Stomach (tissue), 9 donors: ENCODE measurements around the gene SNU13. TPM values are rescaled to one million over a fixed set of nuclear protein-coding genes. Genes with fewer than 3 reads are reported as not detected.
"Not testable (repeated sequence)": the region's sequence is repeated elsewhere in the genome, so short reads cannot be mapped to it uniquely, and the experiment has no call there.

Source experiments
- DNase-seq, 2 donors: peaks; one replicate each; pipeline versions ENCODE4 v3.0.0 to v3.0.0-alpha.2; 2013 to 2019
- H3K27ac ChIP-seq, 5 donors: fragments of 200-600 bp in 4 of 5; sonication (generic) in 4 of 5; one replicate each; pipeline ENCODE4 v1.5.1; 2013 to 2019; ENCODE audit warnings: mild to moderate bottlenecking in 1 of 5, moderate library complexity in 1 of 5
- H3K27me3 ChIP-seq, 3 donors: fragments of 200-600 bp; sonication (generic); one replicate each; pipeline ENCODE4 v1.5.1; 2017 to 2019; ENCODE audit warnings: mixed run types in 1 of 3
- H3K36me3 ChIP-seq, 4 donors: fragments of 200-600 bp; sonication (generic); 1 replicate in 3 of 4; 2 replicates in 1 of 4; pipeline ENCODE4 v1.5.1; 2016 to 2019
- H3K4me1 ChIP-seq, 4 donors: fragments of 200-600 bp; sonication (generic); one replicate each; pipeline ENCODE4 v1.5.1; 2016 to 2019
- H3K4me3 ChIP-seq, 4 donors: fragments of 200-600 bp; sonication (generic) in 3 of 4; one replicate each; pipeline ENCODE4 v1.5.1; 2016 to 2019; ENCODE audit warnings: mild to moderate bottlenecking in 1 of 4
- H3K9me3 ChIP-seq, 4 donors: fragments of 200-600 bp; sonication (generic); one replicate each; pipeline ENCODE4 v1.5.1; 2016 to 2019
- CTCF ChIP-seq, 7 experiments: fragments of 450-650 bp in 4 of 7; fragments of 200-600 bp in 3 of 7; sonication (generic) in 3 of 7; IDR thresholded peaks; one replicate each; pipeline ENCODE4 v1.5.1; 2016 to 2019; ENCODE audit warnings: antibody characterized with exemption in 7 of 7, control low read depth in 2 of 7, mild to moderate bottlenecking in 1 of 7
- EP300 ChIP-seq: sonication (generic); formaldehyde crosslinking; IDR thresholded peaks from one replicate; pipeline ENCODE4 v1.6.1; 2017; ENCODE audit warnings: antibody characterized with exemption
- POLR2A ChIP-seq, 4 donors: fragments of 450-650 bp; IDR thresholded peaks; one replicate each; pipeline ENCODE4 v1.6.1; 2016; ENCODE audit warnings: antibody characterized with exemption in 4 of 4, control low read depth in 2 of 4, mild to moderate bottlenecking in 1 of 4, moderate library complexity in 1 of 4
- POLR2AphosphoS5 ChIP-seq, 3 donors: sonication (generic); formaldehyde crosslinking; IDR thresholded peaks; one replicate each; pipeline ENCODE4 v1.6.1; 2016; ENCODE audit warnings: antibody characterized with exemption in 3 of 3
- WGBS, 5 donors: extraction: QIAGEN DNeasy Blood & Tissue Kit in 3 of 5; methylation state at CpG; one replicate each; pipeline versions ENCODE4 v1.1.5 to v1.1.7; 2013 to 2018; 5-methylcytosine and 5-hydroxymethylcytosine counted together
- intact Hi-C: fragments of 100-400 bp; cut with DNase I; formaldehyde crosslinking; loops from one replicate; pipeline ENCODE4 v1.15.1; 2023; ENCODE audit warnings: low total_unique reads
- polyA plus RNA-seq, 3 donors: library from polyadenylated mRNA; stranded (reverse); fragments of 200-250 nt; gene quantifications; one replicate each; pipeline ENCODE4 v1.2.3, GENCODE V29; 2013
- total RNA-seq, 5 donors: library from RNA; depleted of rRNA; stranded (reverse); fragments of >200 nt; gene quantifications; one replicate each; pipeline versions ENCODE4 v1.1.0 to v1.2.3, GENCODE V29; 2014 to 2016
- donor health status: healthy with polysubstance abuse.
- donor health status: Bipolar disorder and iron deficiency.
- donor health status: healthy.

Gene SNU13
- total and polyA plus RNA-seq, 8 donors = 12.2 to 154 (median 98.1) TPM

GRCh38 chr22:41672780-41673509, 15.7 kb downstream of the SNU13 start:
- Histone ChIP-seq H3K4me1 (peaks cover 0 to 13% (median 0%) of the 10 kb centered on the region in 4 donors), H3K27ac (peak overlapping the region in 2 of 5 donors; percentile 14 to 28), H3K4me3 (no peak overlapping the region), H3K9me3 (no peaks in the 10 kb centered on the region), H3K36me3 (peaks cover 19 to 55% (median 49%) of the 10 kb centered on the region in 4 donors), H3K27me3 (no peaks in the 10 kb centered on the region)
- peak in 1 of 2 donors; percentile 29 for DNase-seq
- 48 to 68% (median 61%) methylated on average over 6 of the region's 6 CpGs for WGBS, 5 donors
- intact Hi-C loops = no loop called here
- TF ChIP-seq CTCF (IDR thresholded peaks at IDR 0.05) = peak in 1 of 7 experiments; percentile 7
- no peak for TF ChIP-seq POLR2AphosphoS5 (IDR thresholded peaks at IDR 0.05)
- no peak for TF ChIP-seq EP300
- TF ChIP-seq POLR2A (IDR thresholded peaks at IDR 0.05) = no peak

DNA sequence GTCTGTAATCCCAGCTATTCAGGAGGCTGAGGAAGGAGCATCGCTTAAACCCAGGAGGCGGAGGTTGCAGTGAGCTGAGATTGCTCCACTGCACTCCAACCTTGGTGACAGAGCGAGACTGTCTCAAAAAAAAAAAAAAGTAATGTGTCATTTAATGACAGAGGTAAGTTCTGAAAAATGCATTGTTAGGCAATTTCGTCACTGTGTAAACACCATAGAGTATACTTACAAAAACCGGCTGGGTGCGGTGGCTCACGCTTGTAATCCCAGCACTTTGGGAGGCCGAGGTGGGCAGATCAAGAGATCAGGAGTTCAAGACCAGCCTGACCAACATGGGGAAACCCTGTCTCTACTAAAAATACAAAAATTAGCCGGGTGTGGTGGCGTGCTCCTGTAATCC, 16.6 kb downstream of the SNU13 start:
- Histone ChIP-seq H3K27ac (peak overlapping the region in 1 of 5 donors; percentile 20), H3K4me1 (peaks cover 0 to 22% (median 5%) of the 10 kb centered on the region in 4 donors), H3K36me3 (peaks cover 15 to 46% (median 40%) of the 10 kb centered on the region in 4 donors)
- H3K9me3 ChIP-seq, intact Hi-C loops, H3K4me3 ChIP-seq, H3K27me3 ChIP-seq: not testable (repeated sequence)
- 62 to 79% (median 71%) methylated on average over 10 of the region's 10 CpGs for WGBS, 5 donors
- peak in 1 of 2 donors; percentile 61 for DNase-seq

- Histone ChIP-seq H3K27ac (peak overlapping the region in 2 of 5 donors; percentile 2 to 11), H3K36me3 (peaks cover 10 to 31% (median 29%) of the 10 kb centered on the region in 4 donors), H3K4me1 (peaks cover 3 to 31% (median 11%) of the 10 kb centered on the region in 4 donors), H3K4me3 (no peak overlapping the region), H3K27me3 (no peaks in the 10 kb centered on the region), H3K9me3 (no peaks in the 10 kb centered on the region)
- TF ChIP-seq CTCF (IDR thresholded peaks at IDR 0.05) (no peak), EP300 (no peak), POLR2AphosphoS5 (IDR thresholded peaks at IDR 0.05) (no peak), POLR2A (IDR thresholded peaks at IDR 0.05) (no peak)
- intact Hi-C loops = no loop called here
- no peak for DNase-seq
- 83 to 88% (median 85%) methylated on average over 21 of the region's 21 CpGs for WGBS, 5 donors
Measured at GRCh38 chr22:41668971-41669911, 19.4 kb downstream of the SNU13 start.

DNA sequence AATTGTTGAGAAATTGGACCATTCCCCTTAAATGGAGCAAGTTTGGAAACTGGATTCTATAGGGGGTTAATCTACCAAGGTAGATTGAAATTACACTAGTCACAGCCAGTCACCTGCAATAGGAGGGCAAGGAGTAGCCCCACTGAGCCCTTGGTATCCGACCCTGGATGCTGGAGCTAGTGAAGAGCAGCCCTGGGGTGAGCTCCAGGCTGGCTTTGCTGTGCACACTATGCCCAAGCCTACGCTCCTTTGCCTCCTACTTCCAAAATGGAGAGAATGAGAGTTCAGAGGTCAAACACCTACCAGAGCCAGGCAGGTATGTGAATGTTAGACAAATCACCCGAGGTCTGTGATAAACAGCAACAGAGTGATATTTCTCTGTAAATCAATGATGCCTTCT, 23.7 kb downstream of the SNU13 start:
- no peak for DNase-seq
- TF ChIP-seq CTCF (IDR thresholded peaks at IDR 0.05) = no peak
- TF ChIP-seq EP300 = no peak
- TF ChIP-seq POLR2A (IDR thresholded peaks at IDR 0.05) = no peak
- no peak for TF ChIP-seq POLR2AphosphoS5 (IDR thresholded peaks at IDR 0.05)
- Histone ChIP-seq H3K4me3 (no peak overlapping the region), H3K9me3 (no peaks in the 10 kb centered on the region), H3K27ac (no peak overlapping the region), H3K36me3 (peaks cover 47 to 57% (median 54%) of the 10 kb centered on the region in 4 donors), H3K27me3 (no peaks in the 10 kb centered on the region), H3K4me1 (peaks cover 3 to 20% (median 11%) of the 10 kb centered on the region in 4 donors)
- WGBS, 5 donors = 76 to 85% (median 78%) methylated on average over 3 of the region's 3 CpGs
- intact Hi-C loops = no loop called here
